IMR-90 (cell line): ENCODE data around the gene SLC16A4. TPM values are rescaled to one million over a fixed set of nuclear protein-coding genes. Genes with fewer than 3 reads are reported as not detected.

Experiments used
- ATAC-seq: fragments of 200-7000 bp; cut with Tn5 transposase; 2 replicates; pipeline ENCODE4 v1.9.1; 2020; ENCODE audit warnings: low read depth, mild to moderate bottlenecking, moderate library complexity
- BruUV-seq: library from RNA; stranded (reverse); fragments of 400-500 nt; replicated peaks from 2 replicates; lab custom pipeline; 2021; lab: Mats Ljungman, UMichigan
- CTCF ChIA-PET: fragments of 300-600 bp; formaldehyde crosslinking; extraction: SDS; loops from one replicate; lab custom pipeline; 2021; ENCODE audit warnings: antibody characterized with exemption; lab: Yijun Ruan, JAX
- POLR2A ChIA-PET: fragments of 300-600 bp; sonication (Branson Sonifier 250); formaldehyde crosslinking; loops from one replicate; lab custom pipeline; 2022; ENCODE audit warnings: antibody characterized with exemption; ENCODE audit not compliant: unreplicated experiment; lab: Charles Lee
- DNase-seq: peaks from one replicate; pipeline ENCODE4 v3.0.0; 2013
- H2AFZ ChIP-seq: replicated peaks from 2 replicates; pipeline ENCODE3; 2013; ENCODE audit warnings: low read length, mild to moderate bottlenecking; ENCODE audit not compliant: poor library complexity
- H2AK5ac ChIP-seq: 2 replicates; pipeline ENCODE4 v1.6.1; 2013; ENCODE audit warnings: low read depth, low read length, inconsistent platforms
- H2AK9ac ChIP-seq: replicated peaks from 2 replicates; pipeline ENCODE3; 2013; ENCODE audit warnings: mild to moderate bottlenecking, low read depth, low read length, moderate library complexity; ENCODE audit not compliant: poor library complexity
- H2BK120ac ChIP-seq: 2 replicates; pipeline ENCODE4 v1.6.1; 2013; ENCODE audit warnings: low read depth, low read length, inconsistent platforms
- H2BK15ac ChIP-seq: 3 replicates; pipeline ENCODE4 v1.6.1; 2013; ENCODE audit warnings: low read depth, low read length, inconsistent platforms
- H2BK20ac ChIP-seq: 2 replicates; pipeline ENCODE4 v1.6.1; 2013; ENCODE audit warnings: low read depth, mild to moderate bottlenecking, inconsistent platforms, low read length, moderate library complexity
- H2BK5ac ChIP-seq: 2 replicates; pipeline ENCODE4 v1.6.1; 2013; ENCODE audit warnings: mild to moderate bottlenecking, low read depth, low read length, inconsistent platforms; ENCODE audit not compliant: poor library complexity, severe bottlenecking
- H3K14ac ChIP-seq: replicated peaks from 2 replicates; pipeline ENCODE4 v1.6.1; 2013; ENCODE audit warnings: low read depth, low read length, inconsistent platforms
- H3K18ac ChIP-seq: 2 replicates; pipeline ENCODE4 v1.6.1; 2013; ENCODE audit warnings: low read depth, low read length, control low read depth
- H3K23ac ChIP-seq: 2 replicates; pipeline ENCODE4 v1.6.1; 2013; ENCODE audit warnings: low read depth, low read length, inconsistent platforms
- H3K27ac ChIP-seq: 2 replicates; pipeline ENCODE4 v1.5.1; 2013; ENCODE audit warnings: mild to moderate bottlenecking, control low read depth, low read length; ENCODE audit not compliant: insufficient read depth
- H3K27me3 ChIP-seq: 2 replicates; pipeline ENCODE4 v1.6.1; 2013; ENCODE audit warnings: low read length; ENCODE audit not compliant: control insufficient read depth, insufficient read depth
- H3K36me3 ChIP-seq: 2 replicates; pipeline ENCODE4 v1.6.1; 2013; ENCODE audit warnings: low read length, mixed read lengths; ENCODE audit not compliant: control insufficient read depth, insufficient read depth
- H3K4ac ChIP-seq: 2 replicates; pipeline ENCODE4 v1.6.1; 2013; ENCODE audit warnings: low read depth, low read length, inconsistent platforms
- H3K4me1 ChIP-seq: 2 replicates; pipeline ENCODE4 v1.6.1; 2013; ENCODE audit warnings: low read length, mixed read lengths; ENCODE audit not compliant: control insufficient read depth, insufficient read depth
- H3K4me2 ChIP-seq: 2 replicates; pipeline ENCODE4 v1.6.1; 2013; ENCODE audit warnings: low read depth, mild to moderate bottlenecking, control low read depth, low read length, moderate library complexity
- H3K4me3 ChIP-seq: 2 replicates; pipeline ENCODE4 v1.5.1; 2013; ENCODE audit warnings: low read depth, mild to moderate bottlenecking, control low read depth, low read length, moderate library complexity; ENCODE audit not compliant: insufficient read depth
- H3K56ac ChIP-seq: 2 replicates; pipeline ENCODE4 v1.6.1; 2013; ENCODE audit warnings: low read length, inconsistent platforms; ENCODE audit not compliant: insufficient read depth; ENCODE audit errors: extremely low read depth
- H3K79me1 ChIP-seq, 2 experiments: 2 replicates each; pipeline ENCODE4 v1.6.1; 2013; ENCODE audit warnings: low read length in 2 of 2, inconsistent platforms in 1 of 2, low read depth in 1 of 2
- H3K9ac ChIP-seq: 2 replicates; pipeline ENCODE4 v1.6.1; 2013; ENCODE audit warnings: low read depth, low read length, control low read depth
- H3K9me1 ChIP-seq: 2 replicates; pipeline ENCODE4 v1.6.1; 2013; ENCODE audit warnings: low read length, inconsistent platforms; ENCODE audit not compliant: insufficient read depth
- H3K9me3 ChIP-seq: 2 replicates; pipeline ENCODE4 v1.6.1; 2013; ENCODE audit warnings: low read length; ENCODE audit not compliant: control insufficient read depth, insufficient read depth
- H4K20me1 ChIP-seq: 2 replicates; pipeline ENCODE4 v1.6.1; 2013; ENCODE audit warnings: low read length, inconsistent platforms; ENCODE audit not compliant: insufficient read depth
- H4K5ac ChIP-seq: 2 replicates; pipeline ENCODE4 v1.6.1; 2013; ENCODE audit warnings: mild to moderate bottlenecking, low read depth, low read length, control low read depth
- H4K8ac ChIP-seq, 2 experiments: 2 replicates each; pipeline ENCODE4 v1.6.1; 2013; ENCODE audit warnings: low read depth in 2 of 2, low read length in 2 of 2, control low read depth in 1 of 2, inconsistent platforms in 1 of 2
- H4K91ac ChIP-seq: 2 replicates; pipeline ENCODE4 v1.6.1; 2013; ENCODE audit warnings: low read depth, low read length, inconsistent platforms; ENCODE audit not compliant: insufficient read depth
- NFE2L2 ChIP-seq: fragments of 150-350 bp; IDR thresholded peaks from 2 replicates; pipeline ENCODE4 v1.6.1; 2016; ENCODE audit warnings: low read depth, mild to moderate bottlenecking, low read length
- POLR2A ChIP-seq: IDR thresholded peaks from 2 replicates; pipeline ENCODE4 v1.6.1; 2012; ENCODE audit warnings: mild to moderate bottlenecking, low read depth, low read length
- RFX5 ChIP-seq: IDR thresholded peaks from 2 replicates; pipeline ENCODE4 v1.8.0; 2012; ENCODE audit warnings: low read depth, mild to moderate bottlenecking, low read length, moderate library complexity
- WGBS, 2 experiments: methylation state at CpG; one replicate each; pipeline versions ENCODE4 v1.1.5 to v1.1.7; 2013; ENCODE audit warnings: missing lambda C conversion rate in 2 of 2; ENCODE audit not compliant: insufficient read length in 1 of 2; ENCODE audit errors: extremely low coverage in 2 of 2; 5-methylcytosine and 5-hydroxymethylcytosine counted together
- dilution Hi-C: fragments of 300-500 bp; cut with HindIII; formaldehyde crosslinking; loops from one replicate; pipeline ENCODE4 v1.14.3; 2018; ENCODE audit warnings: low sequenced_read_pairs; ENCODE audit not compliant: unreplicated experiment
- in situ Hi-C: fragments of 300-500 bp; cut with MboI; formaldehyde crosslinking; loops from 3 replicates; pipeline ENCODE4 v1.14.3; 2019; ENCODE audit warnings: low sequenced_read_pairs, inconsistent platforms, mixed read lengths
- intact Hi-C: fragments of 100-400 bp; cut with micrococcal nuclease; formaldehyde crosslinking; loops from 2 replicates; pipeline ENCODE4 v1.10.0; 2022
- polyA plus RNA-seq, 3 experiments: library from polyadenylated mRNA; depleted of rRNA; stranded (reverse); fragments of >200 nt; gene quantifications; 2 replicates each; pipeline ENCODE4 v1.2.3, GENCODE V29; 2012; ENCODE audit warnings: low replicate concordance in 1 of 3
- total RNA-seq: library from RNA; depleted of rRNA; stranded (reverse); fragments of >200 nt; gene quantifications from 2 replicates; pipeline ENCODE4 v1.2.3, GENCODE V29; 2012
- TF ChIP-seq, protein P1 (sequence below): conservative IDR thresholded peaks from 2 replicates; pipeline ENCODE4 v1.5.1; 2012; ENCODE audit warnings: mild to moderate bottlenecking, low read depth, low read length, improper control_type of control experiment

The SLC16A4 gene
- total and polyA plus RNA-seq, 2 of the 4 experiments (the other 2 are of a cell fraction), result 27.7 to 65.2 TPM

- Histone ChIP-seq H3K79me1 (peaks cover under 1 to 36% of the 10 kb centered on the region in 2 experiments; a peak in 3 of 4 replicates), H2AFZ (peak overlapping the region; percentile 19), H3K18ac (no peak overlapping the region), H3K9me3 (no peaks in the 10 kb centered on the region), H3K36me3 (peaks cover 17% of the 10 kb centered on the region), H4K5ac (no peak overlapping the region), H3K27me3 (no peaks in the 10 kb centered on the region), H3K9me1 (peaks cover 12% of the 10 kb centered on the region), H2AK9ac (peak overlapping the region; percentile 35), H2BK15ac (no peak overlapping the region), H3K4me2 (peak overlapping the region; percentile 84), H3K23ac (peak overlapping the region; percentile 88), H3K27ac (0 out of 2 replicates have a peak overlapping the region, but pooled peaks have one; percentile 2), H3K4ac (no peak overlapping the region), H4K8ac (no peak overlapping the region), H3K56ac (no peak overlapping the region), H4K20me1 (peaks cover 38% of the 10 kb centered on the region), H3K4me1 (peaks cover 18% of the 10 kb centered on the region), H2BK20ac (no peak overlapping the region), H2BK5ac (no peak overlapping the region), H3K14ac (no peak overlapping the region), H3K4me3 (peak overlapping the region; percentile 9; the same call in 1 of the 2 replicates), H3K9ac (peak overlapping the region; percentile 10; the same call in 1 of the 2 replicates), H4K91ac (no peak overlapping the region), H2BK120ac (no peak overlapping the region), H2AK5ac (no peak overlapping the region; the same call in 1 of the 2 replicates)
- ChIA-PET CTCF (no interaction called here), POLR2A (no interaction called here)
- ATAC-seq (no peak), DNase-seq (no peak)
- in situ Hi-C loops, result loop anchor here (5.0 kb wide), 1 partner anchor 61 kb away; no protein-coding TSS in a partner anchor
- BruUV-seq, result no TSS peak
- WGBS, 2 experiments, result 78% methylated on average over 19 of the region's 27 CpGs; no CpG with 5 or more reads in 1 of the 2 experiments
- dilution Hi-C loops, result no loop called here
- TF ChIP-seq, protein P1, sequence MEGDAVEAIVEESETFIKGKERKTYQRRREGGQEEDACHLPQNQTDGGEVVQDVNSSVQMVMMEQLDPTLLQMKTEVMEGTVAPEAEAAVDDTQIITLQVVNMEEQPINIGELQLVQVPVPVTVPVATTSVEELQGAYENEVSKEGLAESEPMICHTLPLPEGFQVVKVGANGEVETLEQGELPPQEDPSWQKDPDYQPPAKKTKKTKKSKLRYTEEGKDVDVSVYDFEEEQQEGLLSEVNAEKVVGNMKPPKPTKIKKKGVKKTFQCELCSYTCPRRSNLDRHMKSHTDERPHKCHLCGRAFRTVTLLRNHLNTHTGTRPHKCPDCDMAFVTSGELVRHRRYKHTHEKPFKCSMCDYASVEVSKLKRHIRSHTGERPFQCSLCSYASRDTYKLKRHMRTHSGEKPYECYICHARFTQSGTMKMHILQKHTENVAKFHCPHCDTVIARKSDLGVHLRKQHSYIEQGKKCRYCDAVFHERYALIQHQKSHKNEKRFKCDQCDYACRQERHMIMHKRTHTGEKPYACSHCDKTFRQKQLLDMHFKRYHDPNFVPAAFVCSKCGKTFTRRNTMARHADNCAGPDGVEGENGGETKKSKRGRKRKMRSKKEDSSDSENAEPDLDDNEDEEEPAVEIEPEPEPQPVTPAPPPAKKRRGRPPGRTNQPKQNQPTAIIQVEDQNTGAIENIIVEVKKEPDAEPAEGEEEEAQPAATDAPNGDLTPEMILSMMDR, result no peak
- TF ChIP-seq POLR2A, result no peak
- TF ChIP-seq RFX5, result no peak
- TF ChIP-seq NFE2L2, result no peak
- intact Hi-C loops, result no loop called here
These were observed 49.5 kb downstream of the SLC16A4 start for GRCh38 chr1:110341146-110341871.
